K562 (cell line): Measurements from ENCODE around the gene CAMKV.

ENCODE experiments used
- HNRNPUL1 ChIP-seq: fragments of 200-400 bp; formaldehyde crosslinking; IDR thresholded peaks from 2 replicates; pipeline ENCODE4 v1.6.1; 2017; ENCODE audit warnings: low read length
- ZEB2 ChIP-seq: fragments of 450-650 bp; IDR thresholded peaks from 2 replicates; pipeline ENCODE4 v1.6.1; 2016
- ZNF583 ChIP-seq: fragments of 250-450 bp; sonication (Bioruptor Pico); IDR thresholded peaks from 2 replicates; pipeline ENCODE4 v1.4.0; 2020
- TF ChIP-seq, protein P1 (sequence below): fragments of 250-450 bp; sonication (Bioruptor Pico); IDR thresholded peaks from 2 replicates; pipeline ENCODE4 v1.4.0; 2020; ENCODE audit warnings: borderline replicate concordance
- TF ChIP-seq, protein P2 (sequence below): sonication (generic); formaldehyde crosslinking; IDR thresholded peaks from 2 replicates; pipeline ENCODE4 v1.5.0; 2020; ENCODE audit warnings: missing genetic modification reagents

DNA sequence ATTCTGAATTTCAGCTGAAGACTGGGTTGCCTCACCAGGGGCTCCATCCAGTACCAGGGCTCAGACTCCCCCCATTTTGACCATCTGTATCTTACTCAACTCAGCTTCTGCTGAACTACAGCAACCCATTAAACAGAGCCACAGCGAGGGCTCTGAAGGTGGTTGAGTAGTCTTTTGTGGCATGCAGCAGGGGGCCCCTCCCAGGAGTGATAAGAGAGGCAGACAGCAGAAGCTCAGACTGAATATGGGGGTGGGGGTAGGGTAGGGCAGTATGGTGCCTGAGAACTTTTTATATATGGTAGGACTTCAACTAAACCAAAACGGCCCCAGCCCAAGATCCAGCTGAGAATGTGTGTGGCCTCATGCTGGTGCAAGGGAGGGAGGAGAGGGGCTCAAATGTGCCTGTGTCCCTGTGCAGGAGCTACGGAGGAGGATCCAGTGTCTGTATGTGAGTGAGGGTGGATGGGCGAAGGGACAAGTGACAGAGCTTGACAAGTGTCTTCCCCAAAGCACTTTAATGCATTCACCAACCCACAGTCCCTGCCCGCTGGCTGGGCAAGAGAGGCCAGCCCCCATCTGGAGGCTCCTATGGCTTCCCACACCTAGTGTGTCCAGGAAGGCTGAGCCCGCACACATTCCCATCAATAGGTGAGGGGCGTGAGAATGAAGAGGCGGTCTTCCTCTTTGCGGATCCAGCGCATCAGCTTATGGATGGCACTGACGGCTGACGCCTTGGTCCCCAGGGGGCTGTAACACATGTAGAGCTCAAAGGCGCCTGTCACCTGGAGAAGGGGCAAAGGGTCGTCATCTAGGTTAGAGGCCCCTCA, 38.9 kb upstream of the CAMKV start:
- TF ChIP-seq ZNF583 (CRISPR knock-in tag): no peak
- TF ChIP-seq ZEB2: no peak
- TF ChIP-seq, protein P1, sequence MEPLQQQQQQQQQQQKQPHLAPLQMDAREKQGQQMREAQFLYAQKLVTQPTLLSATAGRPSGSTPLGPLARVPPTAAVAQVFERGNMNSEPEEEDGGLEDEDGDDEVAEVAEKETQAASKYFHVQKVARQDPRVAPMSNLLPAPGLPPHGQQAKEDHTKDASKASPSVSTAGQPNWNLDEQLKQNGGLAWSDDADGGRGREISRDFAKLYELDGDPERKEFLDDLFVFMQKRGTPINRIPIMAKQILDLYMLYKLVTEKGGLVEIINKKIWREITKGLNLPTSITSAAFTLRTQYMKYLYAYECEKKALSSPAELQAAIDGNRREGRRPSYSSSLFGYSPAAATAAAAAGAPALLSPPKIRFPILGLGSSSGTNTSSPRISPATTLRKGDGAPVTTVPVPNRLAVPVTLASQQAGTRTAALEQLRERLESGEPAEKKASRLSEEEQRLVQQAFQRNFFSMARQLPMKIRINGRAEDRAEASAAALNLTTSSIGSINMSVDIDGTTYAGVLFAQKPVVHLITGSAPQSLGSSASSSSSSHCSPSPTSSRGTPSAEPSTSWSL: no peak
- TF ChIP-seq, protein P2, sequence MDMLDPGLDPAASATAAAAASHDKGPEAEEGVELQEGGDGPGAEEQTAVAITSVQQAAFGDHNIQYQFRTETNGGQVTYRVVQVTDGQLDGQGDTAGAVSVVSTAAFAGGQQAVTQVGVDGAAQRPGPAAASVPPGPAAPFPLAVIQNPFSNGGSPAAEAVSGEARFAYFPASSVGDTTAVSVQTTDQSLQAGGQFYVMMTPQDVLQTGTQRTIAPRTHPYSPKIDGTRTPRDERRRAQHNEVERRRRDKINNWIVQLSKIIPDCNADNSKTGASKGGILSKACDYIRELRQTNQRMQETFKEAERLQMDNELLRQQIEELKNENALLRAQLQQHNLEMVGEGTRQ (CRISPR knock-in tag): no peak
- TF ChIP-seq HNRNPUL1: no peak
